Ectodermal cell (in vitro differentiated cells): ENCODE measurements around the gene REN. TPM values are rescaled to one million over a fixed set of nuclear protein-coding genes. Genes with fewer than 3 reads are reported as not detected.

ENCODE experiments used
- H3K27ac ChIP-seq: 2 replicates; pipeline ENCODE4 v1.7.0; 2013; ENCODE audit warnings: mild to moderate bottlenecking, low read depth, low read length; ENCODE audit not compliant: insufficient read depth, poor library complexity, severe bottlenecking
- H3K27me3 ChIP-seq: 2 replicates; pipeline ENCODE4 v1.7.0; 2013; ENCODE audit warnings: mild to moderate bottlenecking, low read length; ENCODE audit not compliant: insufficient read depth, control insufficient read depth, poor library complexity, severe bottlenecking
- H3K36me3 ChIP-seq: one replicate; pipeline ENCODE4 v1.7.0; 2013; ENCODE audit warnings: low read length; ENCODE audit not compliant: control insufficient read depth, insufficient read depth
- H3K4me1 ChIP-seq: one replicate; pipeline ENCODE4 v1.7.0; 2013; ENCODE audit warnings: low read length; ENCODE audit not compliant: control insufficient read depth, insufficient read depth
- H3K4me3 ChIP-seq: 2 replicates; pipeline ENCODE4 v1.7.0; 2013; ENCODE audit warnings: low read depth, low read length, control low read depth; ENCODE audit not compliant: insufficient read depth
- H3K9me3 ChIP-seq: 2 replicates; pipeline ENCODE4 v1.7.0; 2013; ENCODE audit warnings: mild to moderate bottlenecking, low read length, moderate library complexity; ENCODE audit not compliant: control insufficient read depth
- WGBS, 2 experiments: methylation state at CpG; one replicate each; pipeline ENCODE4 v1.1.7; 2013; ENCODE audit warnings: missing lambda C conversion rate in 2 of 2; 5-methylcytosine and 5-hydroxymethylcytosine counted together
- polyA plus RNA-seq, 4 experiments: library from polyadenylated mRNA; stranded (reverse); fragments of 50-300 nt; gene quantifications; one replicate each; pipeline ENCODE4 v1.2.3, GENCODE V29; 2013

Gene REN
- polyA plus RNA-seq (2013, experiment 1 of 4) = not detected
- polyA plus RNA-seq (2013, experiment 2 of 4) = not detected
- polyA plus RNA-seq (2013, experiment 3 of 4) = not detected
- polyA plus RNA-seq (2013, experiment 4 of 4) = not detected

DNA sequence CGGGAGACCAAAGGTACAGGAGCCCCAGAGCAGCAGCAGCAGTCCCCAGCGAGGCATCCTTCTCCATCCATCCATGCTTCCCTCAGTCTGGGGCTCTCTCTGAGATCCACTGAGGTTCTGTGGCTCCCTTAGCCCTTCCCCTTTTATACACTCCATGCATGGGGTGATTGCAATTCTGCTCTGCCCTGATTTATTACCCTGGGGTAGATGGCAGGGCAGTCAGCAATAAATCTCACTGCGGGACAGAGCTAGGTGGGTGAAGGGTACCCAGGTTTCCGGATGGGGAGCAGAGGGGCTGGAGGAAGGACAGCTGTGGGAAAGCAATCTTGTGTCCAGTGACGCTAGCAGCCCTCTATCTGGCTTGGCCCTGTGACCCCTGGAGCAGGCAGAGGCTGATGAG is at the start of gene REN:
TSS of gene REN (minus strand) at position 119 of the 400 bp plus-strand sequence. CDS start at position 75, 44 bp downstream.
- H3K27ac ChIP-seq = no peak within 1 kb of the TSS
- no peaks in the 10 kb centered on the region for H3K9me3 ChIP-seq
- no peaks in the 10 kb centered on the region for H3K4me1 ChIP-seq
- WGBS, 2 experiments = 88 to 92% methylated on average over 5 of the region's 5 CpGs
- no peaks in the 10 kb centered on the region for H3K36me3 ChIP-seq
- no peaks in the 10 kb centered on the region for H3K27me3 ChIP-seq
- H3K4me3 ChIP-seq = no peak within 1 kb of the TSS

DNA sequence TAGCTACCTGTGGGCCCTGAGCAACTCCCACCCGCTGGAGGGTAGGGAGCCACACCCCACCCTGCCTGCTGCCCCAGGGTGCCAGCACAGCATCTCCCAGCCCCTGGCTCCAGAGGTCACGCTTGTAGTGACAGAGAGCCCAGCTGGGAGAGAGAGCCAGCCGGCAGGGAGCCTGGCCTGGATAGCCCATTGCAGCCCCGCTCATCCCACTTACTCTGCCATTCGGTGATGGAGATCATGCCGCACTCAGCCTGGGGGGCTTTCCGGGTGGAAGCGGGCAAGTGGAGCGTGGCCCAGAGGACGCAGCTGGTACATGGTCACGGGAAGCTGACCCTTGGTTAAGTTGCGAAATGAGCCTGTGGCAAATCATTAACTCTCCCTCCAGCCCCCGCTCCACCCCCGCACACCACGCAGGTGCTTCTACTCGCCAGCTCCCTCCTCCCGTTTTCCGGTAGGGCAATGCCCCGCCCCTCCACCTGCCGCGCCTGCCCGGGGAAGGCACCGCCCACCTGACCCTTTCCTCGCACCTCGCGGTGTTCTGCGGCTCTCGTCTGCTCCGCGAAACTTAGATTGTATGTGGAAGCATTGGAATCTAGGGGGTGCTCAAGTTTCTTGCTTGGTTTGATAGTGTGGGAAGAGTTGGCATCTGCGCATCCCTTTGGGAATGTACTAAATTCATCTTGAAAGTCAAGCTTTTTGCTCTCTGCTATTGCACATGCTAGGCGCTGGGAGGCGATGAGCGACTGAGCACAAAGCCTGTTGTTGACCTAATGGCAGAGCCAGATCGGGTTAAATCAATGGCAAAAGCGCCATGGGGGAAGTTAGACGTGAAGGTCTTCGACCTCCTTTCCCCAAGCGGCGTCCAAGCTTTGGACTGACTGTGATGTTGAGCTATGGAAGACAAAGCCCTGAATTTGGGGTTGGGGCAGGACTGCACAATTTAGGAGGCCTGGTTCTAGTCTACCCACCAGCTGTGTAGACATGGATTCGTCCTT is 47.8 kb upstream of the REN start, which contains the start of gene GOLT1A:
TSS of gene GOLT1A (minus strand) at position 321 of the 995 bp plus-strand sequence. CDS start at position 239, 82 bp downstream.
- peak within 1 kb of the TSS; percentile 13 for H3K4me3 ChIP-seq

DNA sequence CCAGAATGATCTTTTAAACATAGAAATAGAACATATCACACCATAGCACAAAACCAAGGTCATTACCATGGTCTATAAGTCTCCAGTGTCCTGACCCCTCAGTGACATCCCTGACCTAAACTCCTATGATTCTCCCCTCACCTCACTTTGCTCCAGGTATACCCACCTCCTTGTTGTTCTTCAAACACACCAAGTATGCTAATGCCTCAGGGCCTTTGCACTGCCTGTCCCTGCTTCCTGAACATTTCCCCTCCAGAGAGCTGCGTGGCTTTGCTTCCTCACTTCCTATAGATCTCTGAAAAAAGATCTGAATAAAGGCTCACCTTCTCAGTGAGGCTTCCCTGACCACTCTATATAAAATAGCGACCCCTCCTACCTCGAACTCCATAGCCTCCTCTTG is 46.6 kb upstream of the REN start:
- Histone ChIP-seq H3K4me3 (no peak overlapping the region), H3K9me3 (no peaks in the 10 kb centered on the region), H3K27ac (no peak overlapping the region), H3K27me3 (peaks cover 12% of the 10 kb centered on the region), H3K4me1 (no peaks in the 10 kb centered on the region), H3K36me3 (no peaks in the 10 kb centered on the region)
- 92 to 93% methylated on average over 3 of the region's 3 CpGs for WGBS, 2 experiments

More for the DNA sequence above, 47.8 kb upstream of the REN start, which contains the start of gene GOLT1A:
- no peak within 1 kb of the TSS for H3K27ac ChIP-seq
- no peaks in the 10 kb centered on the region for H3K9me3 ChIP-seq
- no peaks in the 10 kb centered on the region for H3K36me3 ChIP-seq
- 12 to 15% methylated on average over 41 of the region's 41 CpGs for WGBS, 2 experiments
- H3K4me1 ChIP-seq = no peaks in the 10 kb centered on the region
- H3K27me3 ChIP-seq = peaks cover 12% of the 10 kb centered on the region

DNA sequence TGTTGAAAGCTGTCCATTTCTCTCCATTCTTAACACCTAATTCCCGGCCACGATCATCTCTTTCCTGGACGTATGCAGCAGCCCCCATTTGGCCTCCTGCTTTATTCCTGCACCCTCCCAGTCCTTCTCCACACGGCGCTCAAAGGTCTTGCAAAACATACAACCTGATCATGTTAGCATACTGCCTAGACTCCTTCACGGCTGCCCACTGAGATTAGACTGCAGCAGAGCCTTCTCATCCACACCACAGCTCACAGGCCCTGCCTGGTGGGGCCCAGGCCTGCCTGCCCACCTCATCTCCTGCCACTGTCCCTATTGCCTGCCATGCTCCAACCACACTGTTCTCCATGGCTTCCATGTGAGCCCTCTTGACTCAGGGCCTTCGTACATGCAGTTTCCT is 44.9 kb upstream of the REN start:
- Histone ChIP-seq H3K36me3 (no peaks in the 10 kb centered on the region), H3K27me3 (peaks cover 21% of the 10 kb centered on the region), H3K9me3 (no peaks in the 10 kb centered on the region), H3K27ac (no peak overlapping the region), H3K4me3 (no peak overlapping the region), H3K4me1 (no peaks in the 10 kb centered on the region)
- WGBS, 2 experiments = 92% methylated on average over 7 of the region's 7 CpGs

DNA sequence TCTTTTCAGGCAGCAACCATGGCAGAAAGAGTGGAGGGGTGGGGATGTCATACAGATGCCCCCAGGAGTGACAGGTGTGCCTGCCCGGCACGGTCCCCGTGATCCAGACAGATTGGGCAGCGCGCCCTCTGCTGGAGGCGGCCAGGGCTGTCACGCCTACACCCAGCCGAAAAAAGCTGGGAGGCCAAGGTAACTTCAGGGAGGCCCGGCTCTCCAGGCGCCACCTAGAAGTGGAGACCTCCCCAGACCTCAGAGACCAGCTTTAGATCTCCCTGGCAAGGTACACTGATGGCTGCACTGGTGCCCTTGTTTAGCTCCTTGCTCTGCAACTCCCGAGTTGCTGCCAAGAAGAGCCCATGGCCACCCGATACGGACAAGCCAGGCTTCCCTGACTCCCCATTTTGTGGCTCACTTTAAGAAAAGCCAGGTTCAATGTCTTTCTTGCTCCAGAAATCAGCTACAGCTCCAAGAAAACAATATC is 41.0 kb upstream of the REN start:
- Histone ChIP-seq H3K36me3 (no peaks in the 10 kb centered on the region), H3K27ac (no peak overlapping the region), H3K27me3 (peaks cover 13% of the 10 kb centered on the region), H3K4me1 (no peaks in the 10 kb centered on the region), H3K9me3 (no peaks in the 10 kb centered on the region), H3K4me3 (no peak overlapping the region)
- 19% methylated on average over 13 of the region's 13 CpGs for WGBS, 2 experiments

DNA sequence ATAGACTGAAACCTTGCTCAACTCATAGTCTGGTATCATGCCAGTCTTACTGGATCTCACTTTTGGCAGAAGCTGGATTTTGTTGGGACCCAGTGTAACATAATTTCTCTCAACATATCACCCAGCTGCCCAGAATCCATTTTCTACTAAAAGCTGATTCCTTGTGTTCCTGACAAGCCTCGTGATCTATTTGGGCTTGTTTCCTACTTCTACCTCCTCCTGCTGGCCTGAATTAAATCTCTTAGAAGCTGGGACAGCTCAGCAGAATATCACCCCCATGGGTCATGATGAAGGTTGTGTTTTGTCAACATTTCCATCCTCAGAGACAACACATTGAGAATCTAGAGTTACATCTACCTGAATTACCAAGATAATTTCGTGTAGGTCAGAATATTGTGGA is 40.0 kb upstream of the REN start:
- Histone ChIP-seq H3K27ac (no peak overlapping the region), H3K27me3 (peaks cover 13% of the 10 kb centered on the region), H3K36me3 (no peaks in the 10 kb centered on the region)

DNA sequence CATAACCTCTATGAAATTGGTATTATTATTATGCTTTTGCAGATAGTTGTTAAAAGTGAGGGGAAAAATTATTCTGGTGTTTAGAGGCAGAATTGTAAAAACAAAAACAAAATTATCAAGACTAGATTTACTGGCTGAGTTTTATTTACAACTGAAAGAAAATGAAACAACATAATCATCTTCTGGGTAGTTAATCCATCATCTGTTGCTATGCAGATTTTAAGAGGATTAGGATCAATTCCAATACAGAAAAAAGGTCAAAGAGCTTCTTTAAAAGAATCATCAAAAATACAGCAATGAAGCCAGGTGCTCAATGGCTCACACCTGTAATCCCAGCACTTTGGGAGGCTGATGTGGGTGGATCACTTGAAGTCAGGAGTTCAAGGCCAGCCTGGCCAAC is 39.3 kb upstream of the REN start:
- Histone ChIP-seq H3K36me3 (no peaks in the 10 kb centered on the region), H3K4me1 (no peaks in the 10 kb centered on the region), H3K4me3 (no peak overlapping the region), H3K27me3 (peaks cover 13% of the 10 kb centered on the region), H3K9me3 (no peaks in the 10 kb centered on the region), H3K27ac (no peak overlapping the region)

More for the DNA sequence above, 40.0 kb upstream of the REN start:
- no peak overlapping the region for H3K4me3 ChIP-seq
- 66 to 82% methylated on average over 1 to 2 of the region's 2 CpGs for WGBS, 2 experiments
- H3K9me3 ChIP-seq = no peaks in the 10 kb centered on the region
- H3K4me1 ChIP-seq = no peaks in the 10 kb centered on the region

DNA sequence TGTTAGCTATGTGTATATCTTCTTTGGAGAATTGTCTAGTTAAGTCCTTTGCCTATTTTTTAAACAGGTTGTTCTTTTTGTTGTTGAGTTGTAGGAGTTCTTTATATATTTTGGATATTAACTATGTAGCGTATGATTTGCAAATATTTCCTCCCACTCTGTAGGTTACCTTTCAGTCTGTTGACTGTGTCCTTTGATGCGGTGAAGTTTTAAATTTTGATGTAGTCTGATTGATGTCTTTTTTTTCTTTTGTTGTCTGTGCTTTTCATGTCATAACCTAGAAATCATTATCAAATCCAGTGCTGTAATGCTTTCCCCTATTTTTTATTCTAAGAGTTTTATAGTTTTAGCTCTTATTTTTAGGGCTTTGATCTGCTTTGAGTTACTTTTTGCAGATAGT is 38.8 kb upstream of the REN start:
- 88% methylated on average over 2 of the region's 2 CpGs; no CpG with 5 or more reads in 1 of the 2 experiments for WGBS, 2 experiments
- Histone ChIP-seq H3K4me1 (no peaks in the 10 kb centered on the region), H3K27ac (no peak overlapping the region), H3K27me3 (peaks cover 13% of the 10 kb centered on the region), H3K36me3 (no peaks in the 10 kb centered on the region), H3K4me3 (no peak overlapping the region), H3K9me3 (no peaks in the 10 kb centered on the region)

DNA sequence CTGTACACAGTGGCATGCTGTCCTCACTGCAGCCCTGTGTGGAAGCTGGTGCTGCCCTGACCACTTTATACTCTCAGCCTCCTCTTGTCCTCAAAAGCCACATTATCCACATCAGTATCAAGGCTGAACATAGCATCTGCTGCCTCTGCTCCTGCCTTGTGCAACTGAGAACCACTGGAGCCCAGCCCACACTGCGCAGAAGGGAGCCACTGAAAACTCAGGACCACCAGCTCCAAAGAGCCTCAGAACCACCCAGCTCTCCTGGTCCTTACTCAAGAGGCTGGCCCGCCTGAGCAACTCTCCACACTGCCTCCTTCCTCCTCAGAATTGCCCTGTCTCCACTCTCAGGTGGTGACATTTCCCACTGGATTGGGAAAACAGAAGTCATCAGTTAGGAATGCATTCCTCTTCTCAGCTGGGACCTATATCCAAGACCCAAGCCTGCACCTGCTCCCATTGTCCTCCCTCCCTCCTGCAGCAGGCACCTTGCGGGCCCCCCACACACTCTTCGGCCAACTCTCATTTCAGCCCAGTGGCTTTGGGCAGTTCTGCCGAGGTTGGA is 37.1 kb upstream of the REN start:
- H3K27ac ChIP-seq = no peak overlapping the region
- no peaks in the 10 kb centered on the region for H3K4me1 ChIP-seq
- no peaks in the 10 kb centered on the region for H3K36me3 ChIP-seq
- no peaks in the 10 kb centered on the region for H3K9me3 ChIP-seq
- H3K4me3 ChIP-seq = no peak overlapping the region
- 87 to 90% methylated on average over 5 of the region's 5 CpGs for WGBS, 2 experiments
- peaks cover 13% of the 10 kb centered on the region for H3K27me3 ChIP-seq

DNA sequence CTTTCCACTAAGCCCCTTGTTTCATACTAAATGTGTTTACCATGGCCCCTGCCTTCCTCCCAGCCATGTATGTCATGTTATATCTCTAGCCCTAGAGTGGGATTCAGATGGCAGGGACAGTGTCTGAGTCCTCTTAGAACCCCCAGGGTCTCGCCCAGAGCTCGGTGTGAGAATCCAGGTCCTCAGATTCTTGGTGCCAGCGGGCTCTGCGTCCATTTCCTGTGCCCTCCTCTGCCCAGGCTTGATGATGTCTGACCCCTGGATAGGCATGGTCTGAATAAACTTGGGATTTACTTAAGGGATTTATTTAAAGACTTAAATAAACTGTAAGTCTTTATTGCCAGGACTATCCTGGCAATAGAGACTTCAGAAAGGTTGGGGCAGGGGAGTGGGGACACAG is 36.3 kb upstream of the REN start:
- Histone ChIP-seq H3K27ac (no peak overlapping the region), H3K9me3 (no peaks in the 10 kb centered on the region), H3K4me1 (no peaks in the 10 kb centered on the region), H3K27me3 (peaks cover 11% of the 10 kb centered on the region), H3K4me3 (no peak overlapping the region), H3K36me3 (no peaks in the 10 kb centered on the region)
- 92 to 94% methylated on average over 4 of the region's 4 CpGs for WGBS, 2 experiments
